ENCODE results near the gene LRMDA. TPM values are rescaled to one million over a fixed set of nuclear protein-coding genes. Genes with fewer than 3 reads are reported as not detected.

The LRMDA gene
- total and polyA plus RNA-seq, 2 of the 8 experiments (the other 6 are each of a cell fraction or from before 2014, with no cell fraction given), result 0.86 to 2.8 TPM

DNA sequence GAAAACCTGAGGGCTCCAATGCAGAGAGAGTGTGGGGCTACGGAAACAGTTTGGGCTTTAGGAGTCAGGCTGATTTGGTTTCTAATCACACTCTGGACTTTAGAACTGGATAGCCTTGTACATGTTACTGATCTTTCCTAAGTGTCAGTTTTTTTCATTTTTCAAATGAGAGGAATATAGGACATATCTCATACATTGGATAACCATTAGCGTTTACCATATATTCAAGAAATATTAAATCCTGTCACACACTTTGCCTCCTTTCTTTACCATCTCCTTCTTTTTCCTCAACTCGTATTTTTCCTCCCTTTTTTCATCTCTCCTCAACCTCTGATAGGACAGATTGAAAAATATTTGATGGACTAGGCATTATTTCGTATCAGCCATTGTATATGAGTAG, 885.7 kb downstream of the LRMDA start:
- no peaks in the 10 kb centered on the region for H3K27me3 ChIP-seq (replicated peaks in 1 of 4; ENCODE audit: control insufficient read depth in 3 of 4, extremely low read depth in 1 of 4, insufficient read depth in 3 of 4, low read length in 3 of 4)
- H3K4me2 ChIP-seq (ENCODE audit: insufficient read depth in 1 of 2, low read depth in 2 of 2, low read length in 2 of 2), result no peak overlapping the region

More for the DNA sequence above, 885.7 kb downstream of the LRMDA start:
- Histone ChIP-seq H3K4ac (replicated peaks; ENCODE audit: insufficient read length, low read depth, low read length) (no peak overlapping the region), H3K36me3 (ENCODE audit: control insufficient read depth in 2 of 4, insufficient read depth in 4 of 4, low read length in 3 of 4) (no peaks in the 10 kb centered on the region), H3K4me3 (ENCODE audit: extremely low read depth in 1 of 4, insufficient read depth in 2 of 4, low read depth in 3 of 4, low read length in 4 of 4) (no peak overlapping the region), H4K8ac (ENCODE audit: extremely low read depth, insufficient read depth, low read length) (no peak overlapping the region), H2BK15ac (ENCODE audit: low read length) (no peak overlapping the region), H3K79me2 (ENCODE audit: control insufficient read depth in 1 of 2, insufficient read depth in 2 of 2, low read length in 2 of 2) (no peaks in the 10 kb centered on the region), H2BK5ac (ENCODE audit: low read depth, low read length) (no peak overlapping the region), H2AFZ (ENCODE audit: low read length) (no peak overlapping the region), H4K91ac (replicated peaks; ENCODE audit: insufficient read length, low read length) (no peak overlapping the region), H2BK120ac (replicated peaks; ENCODE audit: low read depth, low read length) (no peak overlapping the region), H3K23ac (ENCODE audit: insufficient read length) (no peak overlapping the region), H2BK12ac (ENCODE audit: low read depth, low read length) (no peak overlapping the region), H4K5ac (ENCODE audit: insufficient read length, low read depth, low read length) (no peak overlapping the region), H3K79me1 (ENCODE audit: low read depth, low read length) (no peaks in the 10 kb centered on the region), H3K9me3 (ENCODE audit: insufficient read depth in 2 of 2, low read depth in 1 of 2, low read length in 1 of 2) (peaks cover 0 to 3% of the 10 kb centered on the region in 2 experiments; a peak in 1 of 4 replicates), H3K23me2 (ENCODE audit: low read depth, low read length) (no peaks in the 10 kb centered on the region), H2BK20ac (ENCODE audit: low read length) (no peak overlapping the region), H3K4me1 (replicated peaks in 1 of 4; ENCODE audit: control insufficient read depth in 3 of 4, insufficient read depth in 4 of 4, low read length in 3 of 4) (peaks cover 0 to 2% (median 0%) of the 10 kb centered on the region in 4 experiments; a peak in 2 of 7 replicates), H3K14ac (ENCODE audit: insufficient read length) (no peak overlapping the region), H3K27ac (ENCODE audit: low read depth, low read length) (no peak overlapping the region), H3K9ac (replicated peaks in 1 of 4; ENCODE audit: extremely low read depth in 1 of 4, low read depth in 3 of 4, low read length in 3 of 4) (no peak overlapping the region), H2AK5ac (ENCODE audit: low read depth, low read length) (no peak overlapping the region), H4K20me1 (replicated peaks in 1 of 2; ENCODE audit: control insufficient read depth in 1 of 2, insufficient read depth in 2 of 2, low read length in 2 of 2) (no peaks in the 10 kb centered on the region), H3K18ac (ENCODE audit: extremely low read depth, low read length) (no peak overlapping the region), H3K56ac (replicated peaks; ENCODE audit: insufficient read length, low read depth, low read length) (no peak overlapping the region)
- no peak for TF ChIP-seq RNF2 (IDR thresholded peaks at IDR 0.05; ENCODE audit: borderline replicate concordance, low read depth, low read length, missing control alignments, poor library complexity, severe bottlenecking)
- no peak for TF ChIP-seq SUZ12 (IDR thresholded peaks at IDR 0.05; ENCODE audit: low read length)
- no peak for TF ChIP-seq HDAC2 (IDR thresholded peaks at IDR 0.05; ENCODE audit: borderline replicate concordance in 1 of 2, low read depth in 2 of 2, low read length in 2 of 2)
- no peak for TF ChIP-seq SIN3A (conservative IDR thresholded peaks at IDR 0.05 in 1 of 2, IDR thresholded peaks at IDR 0.05 in 1 of 2; ENCODE audit: low read depth in 1 of 2, low read length in 2 of 2)
- no peak for TF ChIP-seq FOSL1 (IDR thresholded peaks at IDR 0.05; ENCODE audit: insufficient read depth, low read depth, low read length)
- TF ChIP-seq SP1 (IDR thresholded peaks at IDR 0.05; ENCODE audit: low read depth, low read length), result no peak
- TF ChIP-seq HDAC6 (IDR thresholded peaks at IDR 0.05; ENCODE audit: low read depth, low read length), result no peak
- TF ChIP-seq BACH1 (IDR thresholded peaks at IDR 0.05; ENCODE audit: low read length), result no peak
- DNase-seq (ENCODE audit: low read depth in 1 of 2, low spot score in 2 of 2), result no peak
- ChIA-PET POLR2A (ENCODE audit: partially characterized antibody) (no interaction called here), CTCF (ENCODE audit: partially characterized antibody) (no interaction called here)
- FAIRE-seq, result no peak
- WGBS, 2 experiments (ENCODE audit: extremely low coverage in 1 of 2, insufficient coverage in 1 of 2, insufficient read length in 1 of 2, insufficient replicate concordance in 2 of 2, low coverage in 1 of 2, low lambda C conversion rate in 2 of 2, missing lambda C conversion rate in 1 of 2), result 89 to 100% methylated on average over 1 to 4 of the region's 4 CpGs
